ENCODE data around the gene CAV2.

DNA sequence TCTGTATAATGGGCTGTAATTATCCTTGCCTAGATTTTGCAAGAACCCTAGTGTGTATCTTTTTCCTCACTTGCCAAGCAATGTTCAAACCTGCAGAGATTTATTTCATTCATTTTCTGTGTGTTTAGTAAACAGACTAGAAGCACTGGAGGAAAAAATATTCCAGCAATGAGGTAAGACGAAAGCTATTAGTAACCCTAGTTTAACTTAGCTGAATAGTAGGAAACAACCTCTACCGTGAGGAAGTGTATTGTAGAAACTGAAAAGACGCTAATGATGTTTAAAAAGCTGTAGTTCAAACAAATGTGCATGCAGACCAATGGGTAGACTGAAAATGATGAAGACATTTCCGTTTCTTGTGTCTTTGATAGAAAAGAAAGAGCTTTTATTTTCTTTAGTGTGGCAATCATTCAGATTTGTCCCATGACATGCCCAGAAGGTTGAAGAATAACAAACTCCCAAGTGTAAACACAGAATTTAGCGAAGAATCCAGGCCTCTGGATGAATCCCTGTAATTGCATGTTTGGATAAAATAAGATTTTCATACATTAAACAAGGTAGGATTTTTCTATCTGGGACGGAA lies 46.0 kb downstream of the CAV2 start:
- TF ChIP-seq, protein P1, sequence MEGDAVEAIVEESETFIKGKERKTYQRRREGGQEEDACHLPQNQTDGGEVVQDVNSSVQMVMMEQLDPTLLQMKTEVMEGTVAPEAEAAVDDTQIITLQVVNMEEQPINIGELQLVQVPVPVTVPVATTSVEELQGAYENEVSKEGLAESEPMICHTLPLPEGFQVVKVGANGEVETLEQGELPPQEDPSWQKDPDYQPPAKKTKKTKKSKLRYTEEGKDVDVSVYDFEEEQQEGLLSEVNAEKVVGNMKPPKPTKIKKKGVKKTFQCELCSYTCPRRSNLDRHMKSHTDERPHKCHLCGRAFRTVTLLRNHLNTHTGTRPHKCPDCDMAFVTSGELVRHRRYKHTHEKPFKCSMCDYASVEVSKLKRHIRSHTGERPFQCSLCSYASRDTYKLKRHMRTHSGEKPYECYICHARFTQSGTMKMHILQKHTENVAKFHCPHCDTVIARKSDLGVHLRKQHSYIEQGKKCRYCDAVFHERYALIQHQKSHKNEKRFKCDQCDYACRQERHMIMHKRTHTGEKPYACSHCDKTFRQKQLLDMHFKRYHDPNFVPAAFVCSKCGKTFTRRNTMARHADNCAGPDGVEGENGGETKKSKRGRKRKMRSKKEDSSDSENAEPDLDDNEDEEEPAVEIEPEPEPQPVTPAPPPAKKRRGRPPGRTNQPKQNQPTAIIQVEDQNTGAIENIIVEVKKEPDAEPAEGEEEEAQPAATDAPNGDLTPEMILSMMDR (IDR thresholded peaks at IDR 0.05), result no peak
- TF ChIP-seq POLR2A (IDR thresholded peaks at IDR 0.05), result no peak
